Activated B cell treated with CpG ODN at 0.5 μM for 24 hours (primary cell): ENCODE measurements around the gene TMX4. TPM values are rescaled to one million over a fixed set of nuclear protein-coding genes. Genes with fewer than 3 reads are reported as not detected.
"Not testable (repeated sequence)": the region's sequence is repeated elsewhere in the genome, so short reads cannot be mapped to it uniquely, and the experiment has no call there.

Experiments
- ATAC-seq: fragments of 200-7000 bp; cut with Tn5 transposase; one replicate; pipeline ENCODE4 v1.10.0; 2021; ENCODE audit warnings: low read depth, mild to moderate bottlenecking, moderate library complexity
- CTCF ChIA-PET: fragments of 350-600 bp; sonication (Branson Sonifier 250); formaldehyde crosslinking; loops from one replicate; lab custom pipeline; 2021; ENCODE audit warnings: antibody characterized with exemption; lab: Charles Lee
- POLR2A ChIA-PET: fragments of 350-600 bp; sonication (Branson Sonifier 250); formaldehyde crosslinking; loops from one replicate; lab custom pipeline; 2021; ENCODE audit warnings: antibody characterized with exemption; lab: Charles Lee
- DNase-seq: peaks from one replicate; pipeline ENCODE4 v3.0.0; 2022
- H3K27ac Mint-ChIP-seq: one replicate; pipeline ENCODE4 v1.8.0; 2020; ENCODE audit warnings: mixed read lengths
- H3K27me3 Mint-ChIP-seq: one replicate; pipeline ENCODE4 v1.8.0; 2021; ENCODE audit warnings: mixed read lengths
- H3K36me3 Mint-ChIP-seq: one replicate; pipeline ENCODE4 v1.8.0; 2021; ENCODE audit warnings: low read depth, mixed read lengths
- H3K4me1 Mint-ChIP-seq: one replicate; pipeline ENCODE4 v1.8.0; 2021; ENCODE audit warnings: mixed read lengths
- H3K4me3 Mint-ChIP-seq: one replicate; pipeline ENCODE4 v1.8.0; 2020; ENCODE audit warnings: mild to moderate bottlenecking, mixed read lengths
- H3K9me3 Mint-ChIP-seq: one replicate; pipeline ENCODE4 v1.8.0; 2020; ENCODE audit warnings: mixed read lengths
- CTCF ChIP-seq: fragments of 200-600 bp; IDR thresholded peaks from one replicate; pipeline ENCODE4 v1.8.0; 2022; ENCODE audit warnings: antibody characterized with exemption, mild to moderate bottlenecking
- intact Hi-C: fragments of 100-400 bp; cut with micrococcal nuclease; formaldehyde crosslinking; loops from one replicate; pipeline ENCODE4 v1.15.1; 2024
- total RNA-seq: library from RNA; stranded (reverse); gene quantifications from 2 replicates; pipeline ENCODE4 v1.2.3, GENCODE V29; 2022

The TMX4 gene
- total RNA-seq, 1 donor from 2014 or later: 24.8 TPM

DNA sequence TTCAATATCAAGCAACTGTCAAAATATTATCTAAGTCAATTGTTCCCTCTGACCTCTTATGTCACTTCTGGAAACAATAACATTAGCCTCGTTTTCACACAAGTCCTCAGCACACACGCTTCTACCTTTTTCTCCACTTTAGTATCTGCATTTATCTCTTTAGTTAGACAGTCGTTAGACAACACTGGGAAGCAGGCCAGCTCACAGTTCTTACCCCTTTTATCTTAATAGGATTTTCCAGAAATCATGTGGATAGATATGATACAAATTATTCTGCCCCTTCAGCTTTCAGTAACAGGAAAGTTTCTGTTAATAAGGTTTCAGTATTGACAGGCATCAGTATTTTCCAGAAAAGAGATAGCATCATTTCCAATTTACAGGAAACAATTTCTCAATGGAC lies 53.4 kb downstream of the TMX4 start:
- Mint-ChIP-seq H3K36me3 (no peaks in the 10 kb centered on the region), H3K4me3 (no peak overlapping the region), H3K4me1 (no peaks in the 10 kb centered on the region), H3K27me3 (peaks cover 3% of the 10 kb centered on the region), H3K27ac (no peak overlapping the region), H3K9me3 (no peaks in the 10 kb centered on the region)
- DNase-seq: no peak
- POLR2A ChIA-PET: no interaction called here
- no peak for ATAC-seq
- CTCF ChIA-PET: no interaction called here
- intact Hi-C loops: no loop called here
- TF ChIP-seq CTCF: no peak

DNA sequence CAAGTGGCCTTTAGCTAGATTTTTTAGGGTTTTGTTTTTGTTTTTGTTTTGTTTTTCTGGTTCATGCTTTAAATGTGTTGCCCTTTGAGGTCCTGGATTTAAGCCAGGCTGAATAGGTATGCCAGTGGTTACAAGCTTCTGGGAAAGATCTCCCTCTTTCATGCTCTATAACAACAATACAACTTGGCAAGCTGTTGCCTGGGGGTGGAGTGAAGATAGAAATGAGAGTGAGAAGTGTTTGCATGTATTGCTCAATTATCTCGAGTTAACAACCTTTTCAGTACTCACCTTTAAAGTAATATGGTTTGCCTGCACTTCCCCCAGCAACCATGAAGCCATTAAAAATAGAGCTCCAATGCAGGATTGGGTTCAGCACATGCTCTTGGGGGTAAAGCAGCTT lies 60.1 kb downstream of the TMX4 start:
- no peak for ATAC-seq
- no peaks in the 10 kb centered on the region for H3K36me3 Mint-ChIP-seq
- intact Hi-C loops: no loop called here
- no peaks in the 10 kb centered on the region for H3K4me1 Mint-ChIP-seq
- H3K27ac Mint-ChIP-seq: no peak overlapping the region
- ChIA-PET CTCF (no interaction called here), POLR2A (no interaction called here)
- peaks cover 4% of the 10 kb centered on the region for H3K9me3 Mint-ChIP-seq
- TF ChIP-seq CTCF: no peak
- no peak for DNase-seq
- H3K4me3 Mint-ChIP-seq: no peak overlapping the region
- H3K27me3 Mint-ChIP-seq: peaks cover 26% of the 10 kb centered on the region

- ATAC-seq, intact Hi-C loops, H3K9me3 Mint-ChIP-seq, H3K36me3 Mint-ChIP-seq, POLR2A ChIA-PET, DNase-seq, H3K4me1 Mint-ChIP-seq, H3K27ac Mint-ChIP-seq, CTCF ChIA-PET, H3K4me3 Mint-ChIP-seq: not testable (repeated sequence)
- H3K27me3 Mint-ChIP-seq: peaks cover 24% of the 10 kb centered on the region
These were observed 63.0 kb downstream of the TMX4 start for GRCh38 chr20:7956561-7956960.

- no peak overlapping the region for H3K27ac Mint-ChIP-seq
- no peak for DNase-seq
- intact Hi-C loops: no loop called here
- no peaks in the 10 kb centered on the region for H3K4me1 Mint-ChIP-seq
- peaks cover 5% of the 10 kb centered on the region for H3K9me3 Mint-ChIP-seq
- ChIA-PET CTCF (no interaction called here), POLR2A (no interaction called here)
- ATAC-seq: no peak
- TF ChIP-seq CTCF: no peak
- H3K36me3 Mint-ChIP-seq: no peaks in the 10 kb centered on the region
- H3K27me3 Mint-ChIP-seq: peaks cover 6% of the 10 kb centered on the region
- H3K4me3 Mint-ChIP-seq: no peak overlapping the region
These were observed 69.2 kb downstream of the TMX4 start for GRCh38 chr20:7950387-7950786.

- ATAC-seq (no peak), DNase-seq (no peak)
- Mint-ChIP-seq H3K4me3 (no peak overlapping the region), H3K36me3 (no peaks in the 10 kb centered on the region), H3K27ac (no peak overlapping the region), H3K27me3 (no peaks in the 10 kb centered on the region), H3K4me1 (no peaks in the 10 kb centered on the region), H3K9me3 (peaks cover 3% of the 10 kb centered on the region)
- intact Hi-C loops: no loop called here
- ChIA-PET POLR2A (no interaction called here), CTCF (no interaction called here)
- no peak for TF ChIP-seq CTCF
These were observed 75.7 kb downstream of the TMX4 start for GRCh38 chr20:7943891-7944290.

GRCh38 chr20:7940341-7940740 lies 79.2 kb downstream of the TMX4 start, which contains the start of gene HAO1:
Gene HAO1, minus strand, starts transcription at chr20:7940458. Its CDS starts 36 bp downstream, at chr20:7940422.
- Mint-ChIP-seq H3K9me3 (no peaks in the 10 kb centered on the region), H3K4me1 (peaks cover 9% of the 10 kb centered on the region), H3K27me3 (peaks cover 2% of the 10 kb centered on the region), H3K4me3 (no peak within 1 kb of the TSS), H3K36me3 (no peaks in the 10 kb centered on the region), H3K27ac (no peak within 1 kb of the TSS)
- ATAC-seq: no peak
- ChIA-PET CTCF (no interaction called here), POLR2A (no interaction called here)
- DNase-seq: no peak
- TF ChIP-seq CTCF: no peak
- intact Hi-C loops: no loop called here
